ENCODE results near the gene VCAN. TPM values are rescaled to one million over a fixed set of nuclear protein-coding genes. Genes with fewer than 3 reads are reported as not detected.

The VCAN gene
- total RNA-seq, 4 donors from 2014 or later: 9.4 to 49.2 (median 10.9) TPM

- DNase-seq: no peak
- H3K4me3 ChIP-seq: no peak overlapping the region
- 50 to 58% methylated on average over 1 to 2 of the region's 2 CpGs for WGBS, 2 donors (ENCODE audit: low coverage in 1 of 2)
- no peaks in the 10 kb centered on the region for H3K36me3 ChIP-seq
- no peak for TF ChIP-seq EP300 (IDR thresholded peaks at IDR 0.05; ENCODE audit: low read depth)
- no peak for TF ChIP-seq POLR2AphosphoS5 (IDR thresholded peaks at IDR 0.05)
- no peak for TF ChIP-seq CTCF (IDR thresholded peaks at IDR 0.05)
- no peak for TF ChIP-seq POLR2A (IDR thresholded peaks at IDR 0.05)
- H3K4me1 ChIP-seq: no peaks in the 10 kb centered on the region
- intact Hi-C loops (cut with DNase I; ENCODE audit: low total_unique reads): no loop called here
- H3K27ac ChIP-seq: no peak overlapping the region
- H3K27me3 ChIP-seq: no peaks in the 10 kb centered on the region
- H3K9me3 ChIP-seq: no peaks in the 10 kb centered on the region
- in situ Hi-C loops (cut with MboI; ENCODE audit: low pct_ligation_motif_present in 1 of 4, low pct_unique_long_range_greater_than_20kb in 1 of 4, low sequenced_read_pairs in 3 of 4): no loop called here
Observed at GRCh38 chr5:83528439-83528769, 56.9 kb downstream of the VCAN start.

- no peaks in the 10 kb centered on the region for H3K27me3 ChIP-seq
- H3K4me3 ChIP-seq: no peak overlapping the region
- no peak for DNase-seq
- no peak for TF ChIP-seq EP300 (IDR thresholded peaks at IDR 0.05; ENCODE audit: low read depth)
- TF ChIP-seq POLR2A (IDR thresholded peaks at IDR 0.05): no peak
- TF ChIP-seq POLR2AphosphoS5 (IDR thresholded peaks at IDR 0.05): no peak
- no peak for TF ChIP-seq CTCF (IDR thresholded peaks at IDR 0.05)
- in situ Hi-C loops (cut with MboI; ENCODE audit: low pct_ligation_motif_present in 1 of 4, low pct_unique_long_range_greater_than_20kb in 1 of 4, low sequenced_read_pairs in 3 of 4) (no loop called here), intact Hi-C loops (cut with DNase I; ENCODE audit: low total_unique reads) (no loop called here)
- H3K9me3 ChIP-seq: no peaks in the 10 kb centered on the region
- 69 to 80% methylated on average over 2 of the region's 2 CpGs for WGBS, 2 donors (ENCODE audit: low coverage in 1 of 2)
- no peak overlapping the region for H3K27ac ChIP-seq
- H3K36me3 ChIP-seq: no peaks in the 10 kb centered on the region
- no peaks in the 10 kb centered on the region for H3K4me1 ChIP-seq
Observed at GRCh38 chr5:83530193-83530592, 58.6 kb downstream of the VCAN start.

DNA sequence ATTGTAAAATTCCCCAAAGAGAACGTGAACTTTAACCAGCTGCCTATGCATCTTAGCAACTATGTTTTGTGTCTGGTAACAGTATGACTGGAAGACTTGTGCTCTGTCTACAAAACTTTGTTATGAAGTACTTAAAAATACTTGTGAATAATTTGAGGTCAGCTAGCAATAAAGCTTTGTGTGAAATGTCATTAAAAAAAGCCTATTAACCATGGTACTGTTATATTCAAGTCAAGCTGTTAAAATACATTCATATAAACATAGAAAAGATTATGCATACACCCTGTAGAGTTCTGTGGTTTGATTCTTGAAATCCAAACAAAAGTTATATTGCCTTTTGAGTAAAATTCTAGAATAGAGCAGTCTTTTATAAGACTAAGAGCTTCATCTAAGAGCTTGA lies 60.1 kb downstream of the VCAN start:
- in situ Hi-C loops (cut with MboI; ENCODE audit: low pct_ligation_motif_present in 1 of 4, low pct_unique_long_range_greater_than_20kb in 1 of 4, low sequenced_read_pairs in 3 of 4): no loop called here
- no peaks in the 10 kb centered on the region for H3K9me3 ChIP-seq
- no peak for TF ChIP-seq POLR2AphosphoS5 (IDR thresholded peaks at IDR 0.05)
- TF ChIP-seq POLR2A (IDR thresholded peaks at IDR 0.05): no peak
- TF ChIP-seq CTCF (IDR thresholded peaks at IDR 0.05): no peak
- no peak for TF ChIP-seq EP300 (IDR thresholded peaks at IDR 0.05; ENCODE audit: low read depth)

DNA sequence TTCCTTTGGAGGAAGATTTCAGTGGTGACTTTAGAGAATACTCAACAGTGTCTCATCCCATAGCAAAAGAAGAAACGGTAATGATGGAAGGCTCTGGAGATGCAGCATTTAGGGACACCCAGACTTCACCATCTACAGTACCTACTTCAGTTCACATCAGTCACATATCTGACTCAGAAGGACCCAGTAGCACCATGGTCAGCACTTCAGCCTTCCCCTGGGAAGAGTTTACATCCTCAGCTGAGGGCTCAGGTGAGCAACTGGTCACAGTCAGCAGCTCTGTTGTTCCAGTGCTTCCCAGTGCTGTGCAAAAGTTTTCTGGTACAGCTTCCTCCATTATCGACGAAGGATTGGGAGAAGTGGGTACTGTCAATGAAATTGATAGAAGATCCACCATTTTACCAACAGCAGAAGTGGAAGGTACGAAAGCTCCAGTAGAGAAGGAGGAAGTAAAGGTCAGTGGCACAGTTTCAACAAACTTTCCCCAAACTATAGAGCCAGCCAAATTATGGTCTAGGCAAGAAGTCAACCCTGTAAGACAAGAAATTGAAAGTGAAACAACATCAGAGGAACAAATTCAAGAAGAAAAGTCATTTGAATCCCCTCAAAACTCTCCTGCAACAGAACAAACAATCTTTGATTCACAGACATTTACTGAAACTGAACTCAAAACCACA lies 67.4 kb downstream of the VCAN start:
- no peak for DNase-seq
- Histone ChIP-seq H3K9me3 (no peaks in the 10 kb centered on the region), H3K27ac (no peak overlapping the region), H3K4me3 (no peak overlapping the region), H3K36me3 (no peaks in the 10 kb centered on the region), H3K27me3 (no peaks in the 10 kb centered on the region), H3K4me1 (no peaks in the 10 kb centered on the region)
- in situ Hi-C loops (cut with MboI; ENCODE audit: low pct_ligation_motif_present in 1 of 4, low pct_unique_long_range_greater_than_20kb in 1 of 4, low sequenced_read_pairs in 3 of 4): no loop called here
- TF ChIP-seq CTCF (IDR thresholded peaks at IDR 0.05): no peak
- TF ChIP-seq POLR2AphosphoS5 (IDR thresholded peaks at IDR 0.05): no peak
- TF ChIP-seq EP300 (IDR thresholded peaks at IDR 0.05; ENCODE audit: low read depth): no peak
- no peak for TF ChIP-seq POLR2A (IDR thresholded peaks at IDR 0.05)
- 71 to 77% methylated on average over 1 to 4 of the region's 4 CpGs for WGBS, 2 donors (ENCODE audit: low coverage in 1 of 2)
- intact Hi-C loops (cut with DNase I; ENCODE audit: low total_unique reads): no loop called here

More for the DNA sequence above, 60.1 kb downstream of the VCAN start:
- H3K4me1 ChIP-seq: no peaks in the 10 kb centered on the region
- intact Hi-C loops (cut with DNase I; ENCODE audit: low total_unique reads): no loop called here
- no peak for DNase-seq
- WGBS, 2 donors (ENCODE audit: low coverage in 1 of 2): 62 to 80% methylated on average over 1 of the region's 1 CpG
- no peaks in the 10 kb centered on the region for H3K36me3 ChIP-seq
- H3K27ac ChIP-seq: no peak overlapping the region
- H3K27me3 ChIP-seq: no peaks in the 10 kb centered on the region
- no peak overlapping the region for H3K4me3 ChIP-seq

Data from transverse colon (tissue), 4 donors.